GM12891 (cell line): ENCODE results near the gene ACSL3.

Experiments used
- PAX5 ChIP-seq: IDR thresholded peaks from 2 replicates; pipeline ENCODE4 v1.6.1; 2011; ENCODE audit warnings: low read length, moderate library complexity, mild to moderate bottlenecking; ENCODE audit not compliant: insufficient read depth, severe bottlenecking
- POLR2A ChIP-seq: IDR thresholded peaks from 2 replicates; pipeline ENCODE4 v1.6.1; 2011; ENCODE audit warnings: low read depth, low read length, control low read depth
- POLR2AphosphoS5 ChIP-seq: IDR thresholded peaks from 2 replicates; pipeline ENCODE4 v1.6.1; 2011; ENCODE audit warnings: low read depth, low read length, control low read depth
- SPI1 ChIP-seq: IDR thresholded peaks from 2 replicates; pipeline ENCODE4 v1.6.1; 2011; ENCODE audit warnings: low read depth, low read length, control low read depth
- TAF1 ChIP-seq: IDR thresholded peaks from 2 replicates; pipeline ENCODE4 v1.6.1; 2011; ENCODE audit warnings: low read depth, low read length, control low read depth

DNA sequence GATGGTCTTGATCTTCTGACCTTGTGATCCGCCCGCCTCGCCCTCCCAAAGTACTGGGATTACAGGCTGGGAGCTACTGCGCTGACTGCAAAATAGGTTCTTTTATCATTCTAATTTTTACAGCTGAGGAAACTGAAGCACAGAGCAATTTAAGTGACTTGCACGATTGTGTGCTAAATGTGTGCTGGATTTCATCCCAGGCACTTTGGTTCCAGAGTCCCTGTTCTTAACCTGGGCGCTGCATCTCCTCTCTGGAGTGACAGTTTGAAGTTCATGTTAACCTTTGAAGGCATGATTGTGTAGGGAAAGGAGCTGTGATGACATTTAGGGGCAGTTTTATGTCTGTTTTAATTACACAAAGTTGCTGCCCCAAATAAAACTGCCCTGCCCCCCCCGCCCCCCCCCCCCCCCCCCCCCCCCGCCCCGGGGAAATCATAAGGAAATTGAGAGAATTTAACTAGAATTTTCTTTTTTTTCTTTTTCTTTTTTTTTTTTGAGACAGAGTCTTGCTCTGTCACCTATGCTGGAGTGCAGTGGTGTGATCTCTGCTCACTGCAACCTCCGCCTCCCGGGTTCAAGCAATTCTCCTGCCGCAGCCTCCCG lies 5.6 kb downstream of the ACSL3 start:
- TF ChIP-seq POLR2A (no peak), POLR2AphosphoS5 (no peak), TAF1 (no peak), PAX5 (no peak), SPI1 (no peak)
